Calu3 (cell line): Measurements from ENCODE around the gene ZC3H12A. TPM values are rescaled to one million over a fixed set of nuclear protein-coding genes. Genes with fewer than 3 reads are reported as not detected.

Experiments used
- BruUV-seq: library from RNA; stranded (reverse); fragments of 400-500 nt; replicated peaks from 2 replicates; lab custom pipeline; 2021; lab: Mats Ljungman, UMichigan
- CTCF ChIA-PET: fragments of 300-600 bp; sonication (Branson Sonifier 250); formaldehyde crosslinking; loops from one replicate; lab custom pipeline; 2022; ENCODE audit warnings: antibody characterized with exemption; lab: Charles Lee
- DNase-seq: peaks from one replicate; pipeline ENCODE4 v3.0.0; 2022
- H3K27ac Mint-ChIP-seq: one replicate; pipeline ENCODE4 v1.8.0; 2022; ENCODE audit warnings: mixed read lengths; ENCODE audit not compliant: unreplicated experiment
- H3K27me3 Mint-ChIP-seq: one replicate; pipeline ENCODE4 v1.8.0; 2022; ENCODE audit warnings: mixed read lengths; ENCODE audit not compliant: unreplicated experiment
- H3K36me3 Mint-ChIP-seq: one replicate; pipeline ENCODE4 v1.8.0; 2022; ENCODE audit warnings: mild to moderate bottlenecking, moderate library complexity, mixed read lengths; ENCODE audit not compliant: insufficient read depth, unreplicated experiment
- H3K4me1 Mint-ChIP-seq: one replicate; pipeline ENCODE4 v1.8.0; 2022; ENCODE audit warnings: mild to moderate bottlenecking, low read depth, mixed read lengths; ENCODE audit not compliant: unreplicated experiment
- H3K4me3 Mint-ChIP-seq: one replicate; pipeline ENCODE4 v1.8.0; 2022; ENCODE audit warnings: mild to moderate bottlenecking, low read depth, moderate library complexity, mixed read lengths; ENCODE audit not compliant: unreplicated experiment
- H3K9me3 Mint-ChIP-seq: one replicate; pipeline ENCODE4 v1.8.0; 2022; ENCODE audit warnings: low read depth, mixed read lengths; ENCODE audit not compliant: unreplicated experiment
- intact Hi-C: fragments of 100-400 bp; cut with micrococcal nuclease; formaldehyde crosslinking; loops from one replicate; pipeline ENCODE4 v1.10.0; 2022; ENCODE audit not compliant: unreplicated experiment
- total RNA-seq: library from RNA; stranded (reverse); gene quantifications from 2 replicates; pipeline ENCODE4 v1.2.3, GENCODE V29; 2022
- TF ChIP-seq, protein P1 (sequence below): fragments of 200-600 bp; IDR thresholded peaks from one replicate; pipeline ENCODE4 v1.8.0; 2022; ENCODE audit warnings: antibody characterized with exemption; ENCODE audit not compliant: unreplicated experiment

The ZC3H12A gene
- total RNA-seq, 1 experiment from 2014 or later, result 94.1 TPM

DNA sequence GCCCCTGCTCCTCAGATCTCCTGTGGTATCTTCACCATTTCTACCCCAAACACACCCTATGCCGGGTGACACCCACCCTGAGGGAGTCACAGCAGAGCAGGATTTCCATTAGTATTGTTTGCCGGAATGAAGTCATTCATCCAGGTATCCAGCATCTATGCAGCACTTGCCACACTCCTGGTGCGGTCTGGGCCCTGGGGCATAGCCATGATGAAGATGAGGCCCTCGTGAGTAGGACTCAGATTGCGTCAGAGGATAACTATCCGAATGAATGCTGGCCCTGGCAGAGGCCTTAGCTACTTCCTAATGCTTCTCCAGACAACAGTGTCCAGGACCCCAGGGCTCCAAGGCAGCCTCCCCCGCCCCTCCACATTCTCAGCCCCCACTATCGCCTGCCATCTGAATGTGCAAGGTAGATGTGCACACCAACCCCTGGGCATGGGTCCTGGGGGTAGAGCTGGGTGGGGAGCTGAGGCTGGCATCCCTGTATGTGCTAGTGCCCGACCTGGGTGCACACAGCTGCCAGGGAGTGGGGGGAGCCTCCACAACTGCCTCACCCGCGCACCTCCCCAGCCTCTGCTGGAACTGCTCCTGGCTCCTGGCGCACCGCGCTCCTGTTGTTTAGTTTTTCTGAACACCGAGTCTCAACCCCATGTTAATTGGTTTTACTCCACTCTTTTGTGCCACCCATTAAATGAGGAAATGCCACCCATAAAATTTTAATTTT is 25.5 kb upstream of the ZC3H12A start:
- H3K4me1 Mint-ChIP-seq, result no peaks in the 10 kb centered on the region
- no peak overlapping the region for H3K4me3 Mint-ChIP-seq
- H3K36me3 Mint-ChIP-seq, result peaks cover 13% of the 10 kb centered on the region
- BruUV-seq, result no TSS peak
- no peak for DNase-seq
- no peaks in the 10 kb centered on the region for H3K9me3 Mint-ChIP-seq
- intact Hi-C loops, result no loop called here
- no peak overlapping the region for H3K27ac Mint-ChIP-seq
- H3K27me3 Mint-ChIP-seq, result peaks cover 15% of the 10 kb centered on the region
- TF ChIP-seq, protein P1, sequence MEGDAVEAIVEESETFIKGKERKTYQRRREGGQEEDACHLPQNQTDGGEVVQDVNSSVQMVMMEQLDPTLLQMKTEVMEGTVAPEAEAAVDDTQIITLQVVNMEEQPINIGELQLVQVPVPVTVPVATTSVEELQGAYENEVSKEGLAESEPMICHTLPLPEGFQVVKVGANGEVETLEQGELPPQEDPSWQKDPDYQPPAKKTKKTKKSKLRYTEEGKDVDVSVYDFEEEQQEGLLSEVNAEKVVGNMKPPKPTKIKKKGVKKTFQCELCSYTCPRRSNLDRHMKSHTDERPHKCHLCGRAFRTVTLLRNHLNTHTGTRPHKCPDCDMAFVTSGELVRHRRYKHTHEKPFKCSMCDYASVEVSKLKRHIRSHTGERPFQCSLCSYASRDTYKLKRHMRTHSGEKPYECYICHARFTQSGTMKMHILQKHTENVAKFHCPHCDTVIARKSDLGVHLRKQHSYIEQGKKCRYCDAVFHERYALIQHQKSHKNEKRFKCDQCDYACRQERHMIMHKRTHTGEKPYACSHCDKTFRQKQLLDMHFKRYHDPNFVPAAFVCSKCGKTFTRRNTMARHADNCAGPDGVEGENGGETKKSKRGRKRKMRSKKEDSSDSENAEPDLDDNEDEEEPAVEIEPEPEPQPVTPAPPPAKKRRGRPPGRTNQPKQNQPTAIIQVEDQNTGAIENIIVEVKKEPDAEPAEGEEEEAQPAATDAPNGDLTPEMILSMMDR, result no peak
- CTCF ChIA-PET, result interaction anchor here (0.6 to 1.4 kb wide), 2 partner anchors 39 to 66 kb away, joined by 5 to 6 read pairs; partner anchors contain the start of gene MEAF6

DNA sequence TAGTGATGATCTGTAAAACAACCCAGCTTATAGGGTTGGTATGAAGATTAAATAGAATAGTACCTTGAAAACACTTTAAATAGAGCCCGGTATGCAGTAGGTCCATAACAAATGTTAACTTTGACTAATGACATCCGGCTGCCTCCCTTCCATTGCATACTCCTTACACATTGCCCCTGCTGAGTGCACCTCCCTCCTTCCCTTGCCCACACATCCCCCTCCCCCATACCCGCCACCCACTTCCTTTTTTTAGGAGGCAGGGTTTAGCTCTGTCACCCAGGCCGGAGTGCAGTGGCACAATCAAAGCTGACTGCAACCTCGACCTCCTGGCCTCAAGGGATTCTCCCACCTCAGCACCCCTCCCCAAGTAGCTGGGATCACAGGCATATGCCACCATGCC is 24.4 kb upstream of the ZC3H12A start:
- intact Hi-C loops, result no loop called here
- H3K36me3 Mint-ChIP-seq, result peaks cover 19% of the 10 kb centered on the region
- H3K4me3 Mint-ChIP-seq, result no peak overlapping the region
- H3K9me3 Mint-ChIP-seq, result no peaks in the 10 kb centered on the region
- peaks cover 15% of the 10 kb centered on the region for H3K27me3 Mint-ChIP-seq
- TF ChIP-seq, protein P1, result no peak
- BruUV-seq, result no TSS peak
- DNase-seq, result no peak
- no peak overlapping the region for H3K27ac Mint-ChIP-seq
- CTCF ChIA-PET, result interaction anchor here (1.4 kb wide), 1 partner anchor 38 kb away, joined by 5 read pairs; no protein-coding TSS in a partner anchor
- peaks cover 5% of the 10 kb centered on the region for H3K4me1 Mint-ChIP-seq

DNA sequence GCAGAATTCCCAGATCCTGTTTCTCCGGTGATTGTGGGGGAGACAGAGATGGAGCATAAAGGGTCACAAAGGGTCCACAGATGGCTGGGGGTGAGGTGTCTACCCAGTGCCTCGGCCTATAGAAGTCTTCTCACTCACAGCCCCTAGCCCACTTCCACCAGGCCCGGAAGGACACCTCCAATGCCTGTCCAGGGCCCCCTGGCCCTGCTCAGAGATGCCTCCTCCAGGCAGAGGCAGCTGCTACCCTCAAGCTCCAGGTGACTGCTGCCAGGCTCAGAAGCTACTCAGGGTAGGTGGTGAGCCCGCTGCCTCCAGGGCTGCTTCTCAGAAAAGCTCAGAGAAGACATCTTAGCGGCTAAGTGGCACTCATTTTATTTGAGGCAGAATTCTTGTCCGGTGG is 22.0 kb upstream of the ZC3H12A start:
- no TSS peak for BruUV-seq

DNA sequence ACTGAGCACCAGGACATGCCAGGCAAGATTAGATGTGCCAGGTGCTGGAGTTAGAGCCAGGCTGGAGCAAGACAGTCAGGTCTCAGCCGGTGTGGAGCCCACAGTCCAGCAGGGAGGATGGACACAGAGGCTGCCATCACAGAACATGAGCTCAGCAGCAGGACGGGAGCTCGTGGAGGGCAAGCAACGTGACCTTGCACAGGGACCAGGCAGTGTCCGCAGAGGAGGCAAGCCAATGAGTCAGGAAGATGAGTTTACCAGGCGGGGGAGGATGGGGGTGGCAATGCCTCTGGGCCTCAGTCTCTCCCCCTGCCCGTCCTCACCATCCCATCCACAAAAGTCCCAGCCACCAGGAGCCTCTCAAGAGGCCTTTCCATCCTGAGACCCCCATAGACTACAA is 20.7 kb upstream of the ZC3H12A start:
- H3K27ac Mint-ChIP-seq, result no peak overlapping the region
- peaks cover 9% of the 10 kb centered on the region for H3K4me1 Mint-ChIP-seq
- peaks cover 15% of the 10 kb centered on the region for H3K36me3 Mint-ChIP-seq
- no TSS peak for BruUV-seq
- H3K4me3 Mint-ChIP-seq, result no peak overlapping the region
- no peaks in the 10 kb centered on the region for H3K27me3 Mint-ChIP-seq
- H3K9me3 Mint-ChIP-seq, result no peaks in the 10 kb centered on the region
- TF ChIP-seq, protein P1, result no peak
- no peak for DNase-seq
- intact Hi-C loops, result no loop called here
- CTCF ChIA-PET, result interaction anchor here (4.1 kb wide), 1 partner anchor 33 kb away, joined by 31 read pairs; no protein-coding TSS in a partner anchor

More for the DNA sequence above, 22.0 kb upstream of the ZC3H12A start:
- TF ChIP-seq, protein P1, result no peak
- Mint-ChIP-seq H3K4me1 (peaks cover 9% of the 10 kb centered on the region), H3K9me3 (no peaks in the 10 kb centered on the region), H3K4me3 (no peak overlapping the region), H3K36me3 (peaks cover 23% of the 10 kb centered on the region), H3K27ac (no peak overlapping the region), H3K27me3 (no peaks in the 10 kb centered on the region)
- intact Hi-C loops, result no loop called here
- CTCF ChIA-PET, result interaction anchor here (0.8 kb wide), 1 partner anchor 223 kb away, joined by 14 read pairs; no protein-coding TSS in a partner anchor
- no peak for DNase-seq
